K562 (cell line): ENCODE results near the gene B4GALT1. TPM values are rescaled to one million over a fixed set of nuclear protein-coding genes. Genes with fewer than 3 reads are reported as not detected.

Experiments used
- ATAC-seq: fragments of 200-7000 bp; cut with Tn5 transposase; 3 replicates; pipeline ENCODE4 v1.9.1; 2020; ENCODE audit warnings: moderate library complexity
- BruUV-seq: library from RNA; stranded (reverse); fragments of 400-500 nt; replicated peaks from 2 replicates; lab custom pipeline; 2021; lab: Mats Ljungman, UMichigan
- CTCF ChIA-PET: fragments of 300-600 bp; formaldehyde crosslinking; extraction: SDS; loops from one replicate; lab custom pipeline; 2021; ENCODE audit warnings: low intra/inter-chr PET ratio; lab: Yijun Ruan, JAX
- POLR2A ChIA-PET: fragments of 300-600, 350-650 bp; sonication (Branson Sonifier 250); formaldehyde crosslinking; extraction: SDS; loops from one replicate; lab custom pipeline; 2021; ENCODE audit warnings: antibody characterized with exemption, inconsistent platforms; lab: Yijun Ruan, JAX
- DNase-seq, 4 experiments: peaks; one replicate each; pipeline versions ENCODE4 v3.0.0 to v3.0.0-alpha.2; 2011 to 2018; ENCODE audit warnings: low spot score in 3 of 4, mixed read lengths in 3 of 4; ENCODE audit errors: extremely low read depth in 1 of 4
- FAIRE-seq: peaks from 2 replicates; lab custom pipeline; 2011; peaks lifted over from hg19 to GRCh38; lab: Jason Lieb, UNC
- H2AFZ ChIP-seq: 2 replicates; pipeline ENCODE4 v1.6.0; 2011; ENCODE audit warnings: low read depth, low read length, control low read depth, inconsistent platforms
- H3K27ac ChIP-seq: fragments of 200-600 bp; 3 replicates; pipeline ENCODE4 v1.8.0; 2011; ENCODE audit warnings: low read depth, mild to moderate bottlenecking, control low read depth, inconsistent platforms, low read length, moderate library complexity, mixed read lengths; ENCODE audit errors: extremely low read depth
- H3K27me3 ChIP-seq, 2 experiments: fragments of 300-600 bp in 1 of 2; 2 replicates in 1 of 2; 3 replicates in 1 of 2; pipeline versions ENCODE4 v1.6.0 to v1.8.0; 2011; ENCODE audit warnings: inconsistent platforms in 2 of 2, low read length in 2 of 2, mild to moderate bottlenecking in 1 of 2, mixed read lengths in 1 of 2, moderate library complexity in 1 of 2; ENCODE audit not compliant: control insufficient read depth in 2 of 2, insufficient read depth in 2 of 2
- H3K36me3 ChIP-seq: fragments of 300-600 bp; 3 replicates; pipeline ENCODE4 v1.8.0; 2011; ENCODE audit warnings: mild to moderate bottlenecking, low read length, inconsistent platforms; ENCODE audit not compliant: control insufficient read depth, insufficient read depth
- H3K4me1 ChIP-seq, 2 experiments: fragments of 200-600 bp in 1 of 2; replicated peaks in 1 of 2; 2 replicates in 1 of 2; 3 replicates in 1 of 2; pipeline versions ENCODE4 v1.5.1 to v1.8.0; 2011; ENCODE audit warnings: inconsistent platforms in 2 of 2, low read length in 2 of 2, mild to moderate bottlenecking in 1 of 2, mixed read lengths in 1 of 2, moderate library complexity in 1 of 2; ENCODE audit not compliant: control insufficient read depth in 2 of 2, insufficient read depth in 2 of 2
- H3K4me2 ChIP-seq: 2 replicates; pipeline ENCODE4 v1.6.1; 2011; ENCODE audit warnings: low read length, control low read depth, inconsistent platforms, mixed read lengths; ENCODE audit not compliant: insufficient read depth
- H3K4me3 ChIP-seq: fragments of 200-600 bp; sonication (generic), shearing (Covaris generic); 2 replicates; pipeline ENCODE4 v1.5.1; 2016; ENCODE audit warnings: control low read depth, inconsistent platforms
- H3K79me2 ChIP-seq: fragments of 200-600 bp; 3 replicates; pipeline ENCODE4 v1.8.0; 2011; ENCODE audit warnings: low read length, inconsistent platforms; ENCODE audit not compliant: control insufficient read depth, insufficient read depth
- H3K9ac ChIP-seq, 2 experiments: 2 replicates each; pipeline versions ENCODE4 v1.6.0 to v1.6.1; 2011; ENCODE audit warnings: low read depth in 2 of 2, low read length in 2 of 2, control low read depth in 1 of 2, inconsistent platforms in 1 of 2, mild to moderate bottlenecking in 1 of 2, mixed read lengths in 1 of 2; ENCODE audit not compliant: insufficient read depth in 1 of 2
- H3K9me1 ChIP-seq: one replicate; pipeline ENCODE4 v1.6.0; 2011; ENCODE audit warnings: inconsistent platforms, mild to moderate bottlenecking, low read length, moderate library complexity; ENCODE audit not compliant: control insufficient read depth, insufficient read depth
- H3K9me3 ChIP-seq: replicated peaks from 2 replicates; pipeline ENCODE4 v1.5.1; 2011; ENCODE audit warnings: low read depth, low read length, inconsistent platforms; ENCODE audit not compliant: control insufficient read depth, insufficient read depth
- H4K20me1 ChIP-seq: replicated peaks from 2 replicates; pipeline ENCODE4 v1.6.1; 2011; ENCODE audit warnings: low read length, inconsistent platforms, mixed read lengths; ENCODE audit not compliant: control insufficient read depth, insufficient read depth
- BACH1 ChIP-seq: fragments of 200-800 bp; sonication (Bioruptor generic); IDR thresholded peaks from 2 replicates; pipeline ENCODE4 v1.6.1; 2016; ENCODE audit warnings: missing genetic modification characterization, missing compliant biosample characterization
- CEBPB ChIP-seq: fragments of 450-650 bp; IDR thresholded peaks from 2 replicates; pipeline ENCODE4 v1.6.1; 2016; ENCODE audit warnings: missing genetic modification characterization, missing compliant biosample characterization
- ETV6 ChIP-seq, 3 experiments: fragments of 150-350 bp in 1 of 3; sonication (generic) in 1 of 3; formaldehyde crosslinking in 1 of 3; IDR thresholded peaks; 2 replicates each; pipeline versions ENCODE4 v1.6.1 to v1.8.0; 2014 to 2022; ENCODE audit warnings: borderline replicate concordance in 2 of 3, low read depth in 2 of 3, antibody characterized with exemption in 1 of 3, low read length in 1 of 3, mild to moderate bottlenecking in 1 of 3, missing genetic modification reagents in 1 of 3
- NR3C1 ChIP-seq: sonication (generic); formaldehyde crosslinking; IDR thresholded peaks from 2 replicates; pipeline ENCODE4 v1.8.1; 2022; ENCODE audit warnings: missing genetic modification reagents
- PHF20 ChIP-seq: fragments of 450-650 bp; IDR thresholded peaks from 2 replicates; pipeline ENCODE4 v1.6.1; 2018; ENCODE audit not compliant: partially characterized antibody
- RBM22 ChIP-seq: fragments of 200-400 bp; formaldehyde crosslinking; IDR thresholded peaks from 2 replicates; pipeline ENCODE4 v1.6.1; 2018; ENCODE audit warnings: low read length, low read depth; ENCODE audit not compliant: poor library complexity, severe bottlenecking
- SAP30 ChIP-seq: fragments of 200-600 bp; sonication (generic); IDR thresholded peaks from 2 replicates; pipeline ENCODE4 v1.6.1; 2012; ENCODE audit warnings: borderline replicate concordance, low read depth, mild to moderate bottlenecking, moderate library complexity, low read length, control low read depth, inconsistent platforms; ENCODE audit not compliant: insufficient read depth, poor library complexity, severe bottlenecking
- SP2 ChIP-seq: IDR thresholded peaks from 2 replicates; pipeline ENCODE4 v1.6.1; 2011; ENCODE audit warnings: mild to moderate bottlenecking, low read depth, low read length, moderate library complexity; ENCODE audit not compliant: poor library complexity, severe bottlenecking; ENCODE audit errors: extremely low read depth
- SRSF1 ChIP-seq: fragments of 200-400 bp; formaldehyde crosslinking; IDR thresholded peaks from 2 replicates; pipeline ENCODE4 v1.6.1; 2017; ENCODE audit warnings: mild to moderate bottlenecking, low read depth, low read length, moderate library complexity
- TCF7 ChIP-seq: sonication (generic); IDR thresholded peaks from 2 replicates; pipeline ENCODE4 v1.6.1; 2016; ENCODE audit warnings: antibody characterized with exemption, borderline replicate concordance
- ZBTB2 ChIP-seq: fragments of 450-650 bp; IDR thresholded peaks from 2 replicates; pipeline ENCODE4 v1.6.1; 2016; ENCODE audit warnings: antibody characterized with exemption
- ZNF444 ChIP-seq: fragments of 250-450 bp; sonication (Bioruptor Pico); IDR thresholded peaks from 2 replicates; pipeline ENCODE4 v1.4.0; 2020; ENCODE audit warnings: mild to moderate bottlenecking, moderate library complexity
- WGBS: fragments of 100-300 bp; shearing (Covaris generic); methylation state at CpG from one replicate; pipeline ENCODE4 v1.1.6; 2016; ENCODE audit warnings: low coverage, mixed read lengths; ENCODE audit not compliant: insufficient coverage; ENCODE audit errors: missing lambda C conversion rate; 5-methylcytosine and 5-hydroxymethylcytosine counted together
- in situ Hi-C: fragments of 300-500 bp; cut with MboI; formaldehyde crosslinking; loops from 4 replicates; pipeline ENCODE4 v1.15.0; 2018; ENCODE audit warnings: inconsistent platforms, mixed read lengths
- intact Hi-C: fragments of 100-400 bp; cut with micrococcal nuclease; formaldehyde crosslinking; loops from 2 replicates; pipeline ENCODE4 v1.14.2; 2022
- polyA plus RNA-seq, 8 experiments: library from polyadenylated mRNA; depleted of rRNA in 4 of 8; stranded (reverse) in 5 of 8; unstranded in 3 of 8; fragments of >200 nt; fragmentation: Nextera tagmentation in 2 of 8; fragmentation: Illumina TruSeq in 1 of 8; extraction: Ambion mirVana in 2 of 8; extraction: Trizol in 1 of 8; gene quantifications; 2 replicates each; pipeline versions ENCODE4 v1.2.1 to v1.2.3, GENCODE V29; 2011 to 2014; ENCODE audit warnings: inconsistent platforms in 1 of 8, missing spikeins in 1 of 8
- total RNA-seq, 7 experiments: library from RNA; depleted of rRNA in 6 of 7; stranded (reverse); fragments of >200 nt in 6 of 7; fragmentation: Illumina TruSeq in 2 of 7; extraction: Trizol in 2 of 7; gene quantifications; 2 replicates each; pipeline versions ENCODE4 v1.2.1 to v1.2.3, GENCODE V29; 2011 to 2021; ENCODE audit warnings: low replicate concordance in 1 of 7
- TF ChIP-seq, protein P1 (sequence below): fragments of 450-650 bp; IDR thresholded peaks from 2 replicates; pipeline ENCODE4 v1.6.1; 2016; ENCODE audit warnings: low read depth, mild to moderate bottlenecking, moderate library complexity
- TF ChIP-seq, protein P2 (sequence below): fragments of 250-450 bp; sonication (Bioruptor Pico); IDR thresholded peaks from 2 replicates; pipeline ENCODE4 v1.8.0; 2022; ENCODE audit warnings: moderate library complexity, mild to moderate bottlenecking, inconsistent platforms

B4GALT1 gene
- total and polyA plus RNA-seq, 9 of the 15 experiments (the other 6 are each of a cell fraction or from before 2014, with no cell fraction given): 4.1 to 26.8 (median 7.1) TPM

DNA sequence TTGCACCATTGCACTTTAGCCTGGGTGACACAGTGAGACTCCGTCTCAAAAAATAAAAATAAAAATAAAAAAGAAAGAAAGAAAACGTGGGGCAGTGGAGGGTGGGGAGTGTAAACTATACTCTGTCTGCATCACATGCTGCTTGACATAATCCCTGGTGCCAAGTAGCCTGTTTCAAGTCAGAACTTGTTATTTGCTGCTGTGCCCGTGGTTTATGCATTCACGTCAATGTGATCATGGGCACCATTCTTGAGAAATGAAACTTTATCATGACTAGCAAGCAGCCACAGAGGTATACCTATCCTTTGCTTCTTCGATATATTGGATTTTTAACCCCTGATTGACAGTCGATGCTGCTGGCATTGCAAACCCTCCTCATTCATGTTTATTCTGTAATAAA, 86.6 kb downstream of the B4GALT1 start:
- Histone ChIP-seq H3K27me3 (no peaks in the 10 kb centered on the region), H3K36me3 (no peaks in the 10 kb centered on the region), H3K9ac (peak overlapping the region in 1 of 2 experiments; percentile 38; a peak in 1 of 4 replicates), H3K9me1 (no peaks in the 10 kb centered on the region), H3K4me2 (peak overlapping the region; percentile 51; the same call in 1 of the 2 replicates), H3K27ac (no peak overlapping the region), H2AFZ (peak overlapping the region; percentile 92), H3K79me2 (peaks cover 11% of the 10 kb centered on the region), H3K9me3 (no peaks in the 10 kb centered on the region), H4K20me1 (no peaks in the 10 kb centered on the region), H3K4me1 (peaks cover 0 to 6% of the 10 kb centered on the region in 2 experiments; a peak in 3 of 5 replicates)
- intact Hi-C loops (no loop called here), in situ Hi-C loops (loop anchor here (5.0 kb wide), 1 partner anchor 147 kb away; no protein-coding TSS in a partner anchor)
- no peak for DNase-seq
- 36% methylated on average over 6 of the region's 6 CpGs for whole genome bisulfite sequencing
- ATAC-seq: no peak
- no TSS peak for BruUV-seq
- POLR2A ChIA-PET: interaction anchor here (0.6 to 0.7 kb wide), 2 partner anchors 56 to 127 kb away, joined by 3 read pairs; no protein-coding TSS in a partner anchor
- FAIRE-seq: no peak
- no peak for TF ChIP-seq TCF7
- TF ChIP-seq CEBPB (tag): no peak
- TF ChIP-seq SRSF1: no peak
- no peak for TF ChIP-seq ZBTB2
- no peak for TF ChIP-seq SAP30
- TF ChIP-seq RBM22: no peak
- no peak for TF ChIP-seq PHF20
- no peak for TF ChIP-seq BACH1 (tag)
- no peak for TF ChIP-seq SP2
- TF ChIP-seq NR3C1 (CRISPR knock-in tag): no peak
- TF ChIP-seq ETV6 (IDR thresholded peaks at IDR 0.05; ENCODE audit: borderline replicate concordance in 1 of 2, low read depth in 2 of 2, low read length in 1 of 2): no peak
- TF ChIP-seq ETV6 (CRISPR knock-in tag; IDR thresholded peaks at IDR 0.05; ENCODE audit: borderline replicate concordance): no peak
- TF ChIP-seq, protein P1, sequence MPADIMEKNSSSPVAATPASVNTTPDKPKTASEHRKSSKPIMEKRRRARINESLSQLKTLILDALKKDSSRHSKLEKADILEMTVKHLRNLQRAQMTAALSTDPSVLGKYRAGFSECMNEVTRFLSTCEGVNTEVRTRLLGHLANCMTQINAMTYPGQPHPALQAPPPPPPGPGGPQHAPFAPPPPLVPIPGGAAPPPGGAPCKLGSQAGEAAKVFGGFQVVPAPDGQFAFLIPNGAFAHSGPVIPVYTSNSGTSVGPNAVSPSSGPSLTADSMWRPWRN: no peak
- TF ChIP-seq, protein P2, sequence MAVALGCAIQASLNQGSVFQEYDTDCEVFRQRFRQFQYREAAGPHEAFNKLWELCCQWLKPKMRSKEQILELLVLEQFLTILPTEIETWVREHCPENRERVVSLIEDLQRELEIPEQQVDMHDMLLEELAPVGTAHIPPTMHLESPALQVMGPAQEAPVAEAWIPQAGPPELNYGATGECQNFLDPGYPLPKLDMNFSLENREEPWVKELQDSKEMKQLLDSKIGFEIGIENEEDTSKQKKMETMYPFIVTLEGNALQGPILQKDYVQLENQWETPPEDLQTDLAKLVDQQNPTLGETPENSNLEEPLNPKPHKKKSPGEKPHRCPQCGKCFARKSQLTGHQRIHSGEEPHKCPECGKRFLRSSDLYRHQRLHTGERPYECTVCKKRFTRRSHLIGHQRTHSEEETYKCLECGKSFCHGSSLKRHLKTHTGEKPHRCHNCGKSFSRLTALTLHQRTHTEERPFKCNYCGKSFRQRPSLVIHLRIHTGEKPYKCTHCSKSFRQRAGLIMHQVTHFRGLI: no peak
- TF ChIP-seq ZNF444 (CRISPR knock-in tag): no peak
- TF ChIP-seq, all 486 proteins: peak for 0
- CTCF ChIA-PET: interaction anchor here (1.3 to 5.1 kb wide), 2 partner anchors 99 to 145 kb away, joined by 8 to 42 read pairs; no protein-coding TSS in a partner anchor
- no peak overlapping the region for H3K4me3 ChIP-seq
